ENCODE data around the gene RPL7L1. TPM values are rescaled to one million over a fixed set of nuclear protein-coding genes. Genes with fewer than 3 reads are reported as not detected.
A peak's percentile ranks its signal among the peaks of the same experiment; 100 is the strongest.
"Not testable (repeated sequence)": the region's sequence is repeated elsewhere in the genome, so short reads cannot be mapped to it uniquely, and the experiment has no call there.

RPL7L1 gene
- total RNA-seq, 1 donor from 2014 or later, result 77.3 TPM

GRCh38 chr6:42891199-42891722, 11.8 kb downstream of the RPL7L1 start:
- no peak for DNase-seq (ENCODE audit: low spot score)

- not testable (repeated sequence) for DNase-seq (ENCODE audit: low spot score)
These were observed 14.8 kb downstream of the RPL7L1 start for GRCh38 chr6:42894041-42894828.

DNA sequence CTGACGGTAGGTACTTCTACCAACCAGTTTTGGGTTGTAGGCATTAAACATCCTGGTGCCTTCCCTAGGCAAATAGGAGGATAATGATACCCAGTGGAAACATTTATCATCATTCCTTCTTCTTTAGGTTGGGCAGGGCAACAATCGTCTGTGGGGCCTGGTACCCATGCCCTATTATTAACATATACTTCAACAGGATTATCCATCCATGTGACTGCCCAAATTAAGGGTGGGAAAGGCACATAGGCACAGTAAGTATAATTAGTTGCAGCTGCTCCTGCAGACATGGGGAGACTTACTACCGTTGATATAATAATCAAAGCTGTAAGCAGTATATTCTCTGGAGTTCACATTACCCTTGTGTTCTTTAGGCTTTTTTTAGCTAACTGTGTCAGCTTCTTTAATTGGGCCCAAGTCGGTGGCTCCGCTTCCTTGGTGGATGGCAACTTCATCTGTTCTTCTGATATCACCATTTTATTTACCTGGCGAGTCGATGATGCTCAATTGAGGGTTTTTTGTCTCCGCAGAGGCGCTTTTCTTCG, 16.8 kb downstream of the RPL7L1 start:
- no peak for DNase-seq (ENCODE audit: low spot score)

DNA sequence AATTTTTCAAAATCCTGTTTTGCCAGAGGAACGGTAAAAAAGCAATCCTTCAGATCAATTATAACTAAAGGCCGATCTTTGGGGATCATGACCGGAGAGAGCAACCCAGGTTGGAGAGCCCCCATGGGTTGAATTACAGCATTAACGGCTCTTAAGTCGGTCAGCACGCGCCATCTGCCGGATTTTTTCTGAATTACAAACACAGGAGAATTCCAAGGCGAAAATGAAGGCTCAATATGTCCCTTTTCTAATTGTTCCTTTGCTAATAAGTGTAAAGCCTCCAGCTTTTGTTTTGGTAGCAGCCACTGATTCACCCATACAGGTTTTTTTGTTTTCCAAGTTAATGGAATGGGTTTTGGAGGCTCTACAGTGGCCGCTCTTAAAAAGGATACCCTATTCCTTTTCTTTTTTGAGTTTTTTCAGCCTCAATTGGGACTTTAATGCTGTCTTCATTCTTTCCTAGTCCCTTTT, 19.5 kb downstream of the RPL7L1 start:
- peak; percentile 69 for DNase-seq (ENCODE audit: low spot score)

- DNase-seq (ENCODE audit: low spot score), result no peak
These were observed 20.5 kb downstream of the RPL7L1 start for GRCh38 chr6:42899871-42900270.

DNA sequence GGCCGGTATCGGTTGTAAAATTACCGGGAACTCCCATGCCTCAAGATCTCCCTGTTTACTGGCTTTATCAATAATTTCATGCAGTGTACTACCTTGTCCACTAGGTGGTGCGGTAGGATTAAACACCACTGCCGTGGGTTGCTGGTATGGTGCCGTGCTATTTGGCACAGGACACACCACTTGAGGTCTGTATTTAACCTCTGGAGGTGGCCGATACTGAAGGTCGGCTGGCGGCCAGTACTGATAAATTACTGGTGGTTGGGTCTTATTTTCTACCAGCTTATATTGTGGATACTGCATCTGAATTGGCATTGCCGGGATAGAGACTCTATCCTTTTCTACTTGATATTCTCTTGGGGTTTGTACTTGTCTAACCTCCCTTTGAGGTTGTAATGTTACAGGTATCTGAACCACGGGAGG, 22.1 kb downstream of the RPL7L1 start:
- DNase-seq (ENCODE audit: low spot score), result peak; percentile 89

- DNase-seq (ENCODE audit: low spot score), result not testable (repeated sequence)
These were observed 23.2 kb downstream of the RPL7L1 start for GRCh38 chr6:42902429-42903263.

GRCh38 chr6:42904467-42904866, 25.1 kb downstream of the RPL7L1 start:
- no peak for DNase-seq (ENCODE audit: low spot score)

DNA sequence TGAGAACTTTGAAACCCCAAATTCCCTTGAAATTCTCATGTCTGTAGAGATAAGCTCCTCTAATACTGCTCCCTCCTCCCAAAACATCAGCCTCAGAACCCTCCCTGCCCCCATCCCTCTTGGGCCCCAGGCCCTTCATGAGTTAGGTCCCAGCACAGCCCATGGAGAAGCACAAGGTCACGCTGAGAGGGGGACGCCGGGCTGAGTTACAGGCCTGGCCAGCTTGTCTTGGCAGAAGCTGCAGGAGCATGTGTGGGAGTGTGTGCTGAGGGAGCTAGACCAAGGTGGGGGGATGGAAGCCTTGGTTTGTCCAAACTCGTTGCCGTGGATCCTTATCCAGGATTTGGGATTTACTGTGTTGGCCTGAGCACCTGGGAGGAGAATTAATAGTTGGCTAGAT, 27.9 kb downstream of the RPL7L1 start:
- DNase-seq (ENCODE audit: low spot score), result no peak

DNA sequence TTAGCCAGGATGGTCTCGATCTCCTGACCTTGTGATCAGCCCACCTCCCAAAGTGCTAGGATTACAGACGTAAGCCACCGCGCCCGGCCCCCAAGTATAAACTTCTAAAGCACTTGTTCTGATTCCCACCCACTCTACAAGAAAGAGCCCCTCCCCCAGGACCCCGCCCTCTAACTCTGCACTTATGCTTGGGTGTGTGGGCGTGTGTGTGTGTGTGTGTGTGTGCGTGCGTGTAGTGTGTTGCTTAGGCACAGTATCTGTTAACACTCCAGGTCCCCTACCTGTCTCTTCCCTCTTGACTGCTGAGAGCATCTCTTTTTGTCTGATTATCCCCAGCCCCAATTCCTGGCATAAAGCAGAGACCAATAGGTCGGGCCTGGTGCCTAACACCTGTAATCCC, 30.4 kb downstream of the RPL7L1 start:
- DNase-seq (ENCODE audit: low spot score), result no peak

GRCh38 chr6:42911171-42912021, 32.0 kb downstream of the RPL7L1 start:
- DNase-seq (ENCODE audit: low spot score), result no peak

GRCh38 chr6:42914546-42914945, 35.1 kb downstream of the RPL7L1 start:
- DNase-seq (ENCODE audit: low spot score), result no peak

DNA sequence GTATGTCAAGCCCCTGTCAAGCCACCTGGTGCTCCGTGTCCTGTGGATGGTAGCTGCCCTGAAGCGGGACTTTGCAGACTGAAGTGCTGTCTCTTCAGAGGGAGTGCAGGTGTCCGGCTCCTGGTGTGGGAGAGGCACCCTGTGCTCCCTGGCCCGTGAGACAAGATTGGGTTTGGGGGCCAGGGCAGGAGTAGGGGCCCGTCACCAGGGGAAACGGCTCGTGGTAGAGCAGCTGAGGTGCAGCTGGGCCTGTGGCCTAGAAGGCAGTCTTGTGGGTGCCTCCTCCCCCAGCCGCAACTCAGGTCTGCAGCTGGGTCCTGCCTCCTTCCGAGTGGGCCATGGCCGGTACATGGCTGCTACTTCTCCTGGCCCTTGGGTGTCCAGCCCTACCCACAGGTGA, 36.3 kb downstream of the RPL7L1 start, which contains the start of gene PTCRA:
PTCRA (plus strand) TSS at position 322 of the 400 bp plus-strand sequence; CDS start at position 339, 17 bp downstream.
- DNase-seq (ENCODE audit: low spot score), result no peak

DNA sequence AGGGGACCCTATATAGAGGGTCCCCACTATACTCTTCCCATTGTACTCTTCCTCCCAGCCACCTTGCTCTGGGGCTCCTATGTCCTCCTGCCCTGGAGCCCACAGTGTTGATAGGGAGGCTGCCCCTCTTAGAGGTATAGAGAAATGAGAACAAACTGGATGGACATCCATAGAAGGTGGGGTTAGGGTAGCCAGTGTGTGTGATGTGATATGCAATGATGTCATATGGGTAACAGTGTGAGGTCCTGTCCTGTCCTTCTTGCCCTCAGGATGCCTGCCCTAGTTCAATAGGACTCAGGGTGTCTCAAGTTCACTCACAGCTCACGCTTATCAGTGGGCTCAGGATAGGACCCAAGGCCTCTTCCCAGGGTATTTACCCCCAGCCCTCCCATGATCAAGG, 36.9 kb downstream of the RPL7L1 start:
- no peak for DNase-seq (ENCODE audit: low spot score)

DNA sequence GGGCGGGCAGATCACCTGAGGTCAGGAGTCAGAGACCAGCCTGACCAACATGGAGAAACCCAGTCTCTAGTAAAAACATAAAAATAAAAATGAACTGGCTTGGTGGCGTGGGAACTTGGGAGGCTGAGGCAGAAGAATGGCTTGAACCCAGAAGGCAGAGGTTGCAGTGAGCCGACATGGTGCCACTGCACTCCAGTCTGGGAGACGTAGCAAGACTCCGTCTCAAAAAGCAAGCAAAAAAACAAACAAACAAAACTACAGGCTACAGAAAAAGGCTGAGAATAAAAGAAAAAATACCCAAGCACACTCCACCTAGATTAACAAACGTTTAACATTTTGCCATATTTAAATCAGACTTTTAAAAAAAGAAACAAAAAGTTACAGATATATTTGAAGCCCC, 42.4 kb downstream of the RPL7L1 start:
- DNase-seq (ENCODE audit: low spot score), result no peak

DNA sequence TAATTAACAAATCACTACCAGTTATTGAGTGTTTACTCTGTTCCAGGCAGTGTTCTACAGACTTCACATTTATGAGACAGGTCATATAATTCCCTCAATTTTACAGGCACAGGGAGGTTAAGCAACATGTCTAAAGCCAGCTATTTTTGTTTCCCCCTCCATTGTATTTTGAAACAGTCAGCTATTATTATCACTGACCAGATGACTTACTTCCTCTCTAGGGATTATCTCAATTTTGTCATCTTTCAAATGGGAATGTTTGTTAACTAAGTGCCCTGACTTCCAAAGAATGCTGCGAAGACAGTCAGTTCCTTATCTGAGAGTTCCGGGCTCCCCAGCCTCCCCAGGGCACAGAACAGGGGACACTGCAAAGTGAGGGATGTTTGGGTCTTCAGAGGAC, 44.2 kb downstream of the RPL7L1 start:
- no peak for DNase-seq (ENCODE audit: low spot score)

DNA sequence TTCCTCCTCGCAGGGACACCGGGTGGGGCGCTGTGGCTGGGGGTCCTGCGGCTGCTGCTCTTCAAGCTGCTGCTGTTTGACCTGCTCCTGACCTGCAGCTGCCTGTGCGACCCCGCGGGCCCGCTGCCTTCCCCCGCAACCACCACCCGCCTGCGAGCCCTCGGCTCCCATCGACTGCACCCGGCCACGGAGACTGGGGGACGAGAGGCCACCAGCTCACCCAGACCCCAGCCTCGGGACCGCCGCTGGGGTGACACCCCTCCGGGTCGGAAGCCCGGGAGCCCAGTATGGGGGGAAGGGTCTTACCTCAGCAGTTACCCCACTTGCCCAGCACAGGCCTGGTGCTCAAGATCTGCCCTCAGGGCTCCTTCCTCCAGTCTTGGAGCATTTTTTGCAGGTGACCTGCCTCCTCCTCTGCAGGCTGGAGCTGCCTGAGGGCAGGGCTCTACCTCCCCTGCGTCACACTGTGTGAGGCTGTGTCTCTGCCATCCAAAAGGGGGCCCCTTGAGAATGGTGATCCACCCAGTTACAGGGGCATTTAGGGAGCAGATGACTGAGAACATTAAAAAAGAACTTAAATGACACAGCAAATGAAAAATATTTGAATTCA, 45.9 kb downstream of the RPL7L1 start:
- DNase-seq (ENCODE audit: low spot score), result no peak

DNA sequence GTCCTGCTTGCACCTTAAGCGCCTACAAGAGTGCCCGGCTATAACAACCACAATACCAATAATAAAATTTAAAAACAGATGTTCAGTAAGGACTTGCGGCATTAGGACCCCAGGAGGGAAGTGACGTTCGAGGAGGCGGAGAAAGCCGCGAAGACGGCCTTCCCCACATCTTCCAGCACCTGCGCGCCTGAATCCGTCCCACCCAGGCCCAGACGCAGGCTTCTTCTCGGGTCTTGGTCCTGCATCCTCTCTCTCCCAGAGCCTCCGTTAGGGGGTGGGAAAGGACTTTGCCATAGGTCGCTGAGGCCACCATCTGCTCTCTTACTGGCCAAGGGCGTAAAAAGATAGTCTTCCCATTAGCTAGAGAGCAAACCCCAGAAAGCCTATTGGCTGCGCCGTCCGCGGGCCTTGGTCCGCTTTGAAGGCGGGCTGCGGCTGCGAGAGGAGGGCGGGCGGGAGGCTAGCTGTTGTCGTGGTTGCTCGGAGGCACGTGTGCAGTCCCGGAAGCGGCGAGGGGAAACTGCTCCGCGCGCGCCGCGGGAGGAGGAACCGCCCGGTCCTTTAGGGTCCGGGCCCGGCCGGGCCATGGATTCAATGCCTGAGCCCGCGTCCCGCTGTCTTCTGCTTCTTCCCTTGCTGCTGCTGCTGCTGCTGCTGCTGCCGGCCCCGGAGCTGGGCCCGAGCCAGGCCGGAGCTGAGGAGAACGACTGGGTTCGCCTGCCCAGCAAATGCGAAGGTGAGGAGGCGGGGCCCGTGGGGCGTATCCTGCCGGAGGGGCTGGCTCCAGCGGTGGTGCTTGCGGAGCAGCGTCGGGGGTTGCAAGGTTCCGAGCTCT, 49.8 kb downstream of the RPL7L1 start, which contains the start of gene CNPY3:
CNPY3 (plus strand) TSS at position 495 of the 835 bp plus-strand sequence; CDS start at position 586, 91 bp downstream.
- DNase-seq (ENCODE audit: low spot score), result peak; percentile 98

GRCh38 chr6:42929821-42930360, 50.5 kb downstream of the RPL7L1 start:
- DNase-seq (ENCODE audit: low spot score), result peak; percentile 90
